ENCODE results near the gene HOXD11. TPM values are rescaled to one million over a fixed set of nuclear protein-coding genes. Genes with fewer than 3 reads are reported as not detected.

Gene HOXD11
- total RNA-seq, 1 donor from 2014 or later, result not detected

GRCh38 chr2:176130147-176130956 lies 23.3 kb downstream of the HOXD11 start:
- no peaks in the 10 kb centered on the region for H3K9me3 ChIP-seq
- intact Hi-C loops (cut with DNase I), result loop anchor here (10.0 kb wide), 1 partner anchor 424 kb away; no protein-coding TSS in a partner anchor
- H3K4me1 ChIP-seq, result peaks cover 24% of the 10 kb centered on the region
- peak overlapping the region; percentile 38 for H3K4me3 ChIP-seq
- TF ChIP-seq CTCF (IDR thresholded peaks at IDR 0.05), result no peak
- no peak overlapping the region for H3K27ac ChIP-seq
- H3K27me3 ChIP-seq (ENCODE audit: low read depth), result peaks cover 96% of the 10 kb centered on the region
- peak; percentile 32 to 50 for ATAC-seq
- DNase-seq, result no peak
- H3K36me3 ChIP-seq, result no peaks in the 10 kb centered on the region

GRCh38 chr2:176130957-176131847 lies 24.1 kb downstream of the HOXD11 start:
- ATAC-seq, result no peak
- Histone ChIP-seq H3K27me3 (ENCODE audit: low read depth) (peaks cover 95% of the 10 kb centered on the region), H3K9me3 (no peaks in the 10 kb centered on the region), H3K4me3 (peak overlapping the region; percentile 6), H3K4me1 (peaks cover 26% of the 10 kb centered on the region), H3K27ac (no peak overlapping the region), H3K36me3 (no peaks in the 10 kb centered on the region)
- DNase-seq, result no peak
- TF ChIP-seq CTCF (IDR thresholded peaks at IDR 0.05), result no peak
- intact Hi-C loops (cut with DNase I), result loop anchor here (10.0 kb wide), 1 partner anchor 424 kb away; no protein-coding TSS in a partner anchor

- H3K27ac ChIP-seq, result no peak overlapping the region
- H3K27me3 ChIP-seq (ENCODE audit: low read depth), result peaks cover 95% of the 10 kb centered on the region
- no peak for TF ChIP-seq CTCF (IDR thresholded peaks at IDR 0.05)
- intact Hi-C loops (cut with DNase I), result loop anchor here (10.0 kb wide), 1 partner anchor 423 kb away; no protein-coding TSS in a partner anchor
- H3K36me3 ChIP-seq, result no peaks in the 10 kb centered on the region
- DNase-seq, result no peak
- H3K4me3 ChIP-seq, result peak overlapping the region; percentile 29
- H3K4me1 ChIP-seq, result peaks cover 32% of the 10 kb centered on the region
- H3K9me3 ChIP-seq, result no peaks in the 10 kb centered on the region
- no peak for ATAC-seq
Measured at GRCh38 chr2:176131848-176132158, 24.7 kb downstream of the HOXD11 start.

GRCh38 chr2:176132205-176133171 lies 25.4 kb downstream of the HOXD11 start:
- H3K36me3 ChIP-seq, result no peaks in the 10 kb centered on the region
- no peak for ATAC-seq
- no peak for DNase-seq
- intact Hi-C loops (cut with DNase I), result loop anchor here (10.0 kb wide), 1 partner anchor 422 kb away; no protein-coding TSS in a partner anchor
- peaks cover 34% of the 10 kb centered on the region for H3K4me1 ChIP-seq
- peaks cover 96% of the 10 kb centered on the region for H3K27me3 ChIP-seq (ENCODE audit: low read depth)
- no peak for TF ChIP-seq CTCF (IDR thresholded peaks at IDR 0.05)
- no peak overlapping the region for H3K27ac ChIP-seq
- H3K9me3 ChIP-seq, result no peaks in the 10 kb centered on the region
- H3K4me3 ChIP-seq, result peak overlapping the region; percentile 29

Data from lower lobe of right lung (tissue), 2 donors.